Common myeloid progenitor, CD34-positive (primary cell): ENCODE results near the gene ANKZF1.

Experiments
- CTCF ChIA-PET: fragments of 350-600 bp; sonication (Branson Sonifier 250); formaldehyde crosslinking; loops from one replicate; lab custom pipeline; 2021; ENCODE audit warnings: antibody characterized with exemption; lab: Charles Lee
- POLR2A ChIA-PET: fragments of 350-600 bp; sonication (Branson Sonifier 250); formaldehyde crosslinking; loops from one replicate; lab custom pipeline; 2021; ENCODE audit warnings: antibody characterized with exemption; lab: Charles Lee
- DNase-seq, 3 donors: peaks; one replicate each; pipeline versions ENCODE4 v3.0.0 to v3.0.0-alpha.2; 2013
- H3K27ac ChIP-seq, 2 experiments: 1 replicate in 1 of 2; 2 replicates in 1 of 2; pipeline ENCODE4 v1.7.0; 2013; ENCODE audit warnings: inconsistent platforms in 2 of 2, low read length in 2 of 2, mild to moderate bottlenecking in 2 of 2, low read depth in 1 of 2, moderate library complexity in 1 of 2; ENCODE audit not compliant: severe bottlenecking in 2 of 2, insufficient read depth in 1 of 2, poor library complexity in 1 of 2
- H3K27me3 ChIP-seq, 5 experiments: replicated peaks in 2 of 5; 1 replicate in 3 of 5; 2 replicates in 2 of 5; pipeline versions ENCODE4 v1.6.1 to v1.7.0; 2013; ENCODE audit warnings: low read length in 4 of 5, mild to moderate bottlenecking in 2 of 5, moderate library complexity in 2 of 5, inconsistent platforms in 1 of 5; ENCODE audit not compliant: insufficient read depth in 5 of 5, control insufficient read depth in 4 of 5
- H3K36me3 ChIP-seq, 4 experiments: 1 replicate in 2 of 4; 2 replicates in 2 of 4; pipeline versions ENCODE4 v1.6.1 to v1.7.0; 2013; ENCODE audit warnings: low read length in 3 of 4, control low read depth in 1 of 4, mild to moderate bottlenecking in 1 of 4; ENCODE audit not compliant: control insufficient read depth in 4 of 4, insufficient read depth in 4 of 4
- H3K4me1 ChIP-seq, 4 experiments: 1 replicate in 3 of 4; 2 replicates in 1 of 4; pipeline versions ENCODE4 v1.6.1 to v1.7.1; 2013; ENCODE audit warnings: low read length in 3 of 4, mild to moderate bottlenecking in 3 of 4, control low read depth in 1 of 4, inconsistent platforms in 1 of 4, moderate library complexity in 1 of 4; ENCODE audit not compliant: control insufficient read depth in 4 of 4, insufficient read depth in 4 of 4; ENCODE audit errors: control extremely low read depth in 1 of 4
- H3K4me3 ChIP-seq, 7 experiments: 1 replicate in 4 of 7; 2 replicates in 3 of 7; pipeline versions ENCODE4 v1.5.1 to v1.7.0; 2013; ENCODE audit warnings: mild to moderate bottlenecking in 7 of 7, low read length in 6 of 7, moderate library complexity in 6 of 7, inconsistent platforms in 2 of 7, low read depth in 2 of 7, control low read depth in 1 of 7; ENCODE audit not compliant: insufficient read depth in 4 of 7, control insufficient read depth in 1 of 7; ENCODE audit errors: extremely low read depth in 1 of 7
- H3K9me3 ChIP-seq, 5 experiments: 1 replicate in 4 of 5; 2 replicates in 1 of 5; pipeline versions ENCODE4 v1.6.1 to v1.7.1; 2013; ENCODE audit warnings: low read length in 4 of 5, mild to moderate bottlenecking in 2 of 5, inconsistent platforms in 1 of 5, low read depth in 1 of 5, moderate library complexity in 1 of 5; ENCODE audit not compliant: control insufficient read depth in 4 of 5, insufficient read depth in 2 of 5; ENCODE audit errors: control extremely low read depth in 1 of 5
- WGBS: methylation state at CpG from one replicate; pipeline ENCODE4 v1.1.5; 2013; ENCODE audit not compliant: insufficient coverage; 5-methylcytosine and 5-hydroxymethylcytosine counted together

The ANKZF1 gene

DNA sequence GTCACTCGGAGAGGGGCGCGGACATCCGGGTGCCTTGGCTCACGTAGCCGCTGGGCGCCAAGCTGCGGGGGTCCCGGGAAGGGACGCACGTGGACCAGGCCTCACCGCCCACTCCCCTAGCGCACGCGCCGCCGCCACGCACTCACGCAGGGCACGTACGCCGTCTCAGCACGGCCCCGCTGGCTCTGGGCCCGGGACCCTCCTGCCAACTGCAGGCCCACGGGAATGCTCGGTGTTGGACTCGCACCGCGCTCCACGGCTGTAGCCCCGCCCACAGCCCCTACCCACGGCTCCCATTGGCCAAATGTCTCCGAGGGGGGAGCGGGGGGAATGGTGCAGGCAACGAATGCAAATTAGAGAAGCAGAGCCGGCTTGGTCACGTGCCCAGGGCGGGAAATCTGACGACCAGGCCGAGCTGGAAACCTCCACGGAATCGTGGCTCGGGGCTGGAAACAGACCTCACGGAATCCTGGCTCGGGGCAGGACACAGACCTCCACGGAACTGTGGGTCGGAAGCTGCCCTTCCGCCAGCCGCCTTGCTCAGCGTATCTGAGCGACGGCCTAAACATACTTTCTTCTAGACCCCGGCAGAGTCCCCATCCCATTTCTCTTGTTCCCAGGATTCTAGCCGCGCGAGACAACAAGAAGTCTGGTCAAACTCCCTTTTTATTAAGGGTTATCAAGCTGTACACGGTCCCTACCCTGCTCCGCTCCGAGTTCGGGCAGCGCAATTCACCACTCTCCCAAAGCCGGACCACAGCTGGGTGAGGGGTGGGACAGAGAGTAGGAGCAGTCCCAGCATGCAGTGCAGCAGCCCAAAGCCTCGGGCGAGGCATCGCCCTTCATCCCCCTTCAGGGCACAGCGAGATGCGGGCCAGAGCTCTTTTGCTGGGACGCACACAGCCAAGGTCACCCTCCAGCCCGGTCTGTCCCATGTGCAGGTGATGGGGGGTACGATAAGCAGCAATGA is 10.6 kb upstream of the ANKZF1 start, which contains the start of gene ABCB6:
ABCB6 (minus strand) TSS at position 227 of the 970 bp plus-strand sequence. CDS start 285 bp downstream, outside the sequence.
- Histone ChIP-seq H3K4me3 (peak within 1 kb of the TSS in 6 of 7 experiments; percentile 18 to 77 (median 62)), H3K27ac (peak within 1 kb of the TSS in 1 of 2 experiments; percentile 25), H3K36me3 (peaks cover 18 to 44% (median 41%) of the 10 kb centered on the region in 4 experiments), H3K4me1 (peaks cover 0 to 37% (median 27%) of the 10 kb centered on the region in 4 experiments), H3K27me3 (no peaks in the 10 kb centered on the region), H3K9me3 (no peaks in the 10 kb centered on the region)
- peak; percentile 84 to 92 (median 92) for DNase-seq
- WGBS: 15% methylated on average over 67 of the region's 71 CpGs
- CTCF ChIA-PET: interaction anchor here (0.7 to 17.2 kb wide), 11 partner anchors 10 to 76 kb away, joined by 3 to 238 read pairs (median 3); partner anchors contain the start of genes ANKZF1, ATG9A, CNPPD1 and DNAJB2
- POLR2A ChIA-PET: interaction anchor here (1.0 kb wide), 2 partner anchors 10 to 26 kb away, joined by 3 to 4 read pairs; partner anchors contain the start of genes ANKZF1, ATG9A, GLB1L and STK16

GRCh38 chr2:219219784-219220532 is 9.6 kb upstream of the ANKZF1 start:
- WGBS: 96% methylated on average over 12 of the region's 18 CpGs
- Histone ChIP-seq H3K27ac (no peak overlapping the region), H3K4me3 (no peak overlapping the region), H3K4me1 (peaks cover 0 to 37% (median 28%) of the 10 kb centered on the region in 4 experiments), H3K9me3 (no peaks in the 10 kb centered on the region), H3K36me3 (peaks cover 21 to 53% (median 45%) of the 10 kb centered on the region in 4 experiments), H3K27me3 (no peaks in the 10 kb centered on the region)
- ChIA-PET CTCF (interaction anchor here (0.7 to 17.2 kb wide), 8 partner anchors 9 to 75 kb away, joined by 3 to 238 read pairs (median 3); partner anchors contain the start of genes ANKZF1, ATG9A, CNPPD1 and SLC23A3), POLR2A (no interaction called here)
- no peak for DNase-seq

DNA sequence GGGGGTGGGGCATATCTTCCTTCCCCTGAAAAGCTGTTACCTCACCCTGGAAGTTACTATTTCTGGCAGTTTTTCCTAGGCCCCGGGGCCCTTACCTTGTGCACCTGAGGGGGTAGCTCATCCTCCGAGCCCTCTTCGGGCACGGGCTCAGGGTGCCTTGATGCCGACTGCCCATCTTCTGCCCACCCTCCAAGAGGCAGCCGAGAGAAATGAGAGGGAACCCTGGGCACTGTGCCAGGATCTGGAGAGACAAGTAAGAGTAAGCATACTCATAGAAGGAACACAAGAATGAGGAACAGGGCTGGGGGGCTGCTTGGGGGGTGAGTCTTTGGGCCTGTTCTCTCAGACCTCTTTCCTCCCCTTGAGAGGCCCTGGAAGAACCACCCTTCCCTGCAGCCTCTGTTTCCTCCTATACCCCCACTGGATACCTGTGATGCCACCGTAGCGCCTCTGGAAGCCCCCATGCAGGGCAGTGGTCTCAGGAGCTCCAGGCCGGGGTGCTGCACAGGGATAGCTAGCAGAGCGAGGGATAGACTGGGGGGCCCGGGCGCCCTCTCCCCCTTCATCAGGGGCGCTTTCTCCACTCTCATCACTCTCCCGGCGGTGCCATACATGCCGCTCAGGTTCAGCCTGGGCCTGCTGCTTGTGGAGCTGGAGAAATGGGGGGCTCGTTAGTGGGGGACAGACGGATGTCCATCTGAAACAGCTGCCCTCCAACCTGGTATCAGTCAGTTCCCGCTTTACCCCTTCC is 8.8 kb upstream of the ANKZF1 start:
- no peak for DNase-seq
- H3K4me1 ChIP-seq: peaks cover 6 to 46% (median 37%) of the 10 kb centered on the region in 4 experiments
- H3K4me3 ChIP-seq: no peak overlapping the region
- no peaks in the 10 kb centered on the region for H3K27me3 ChIP-seq
- CTCF ChIA-PET: interaction anchor here (0.9 to 17.2 kb wide), 7 partner anchors 9 to 148 kb away, joined by 3 to 238 read pairs (median 3); partner anchors contain the start of genes CNPPD1 and SLC23A3
- no peaks in the 10 kb centered on the region for H3K9me3 ChIP-seq
- POLR2A ChIA-PET: no interaction called here
- no peak overlapping the region for H3K27ac ChIP-seq
- H3K36me3 ChIP-seq: peaks cover 23 to 58% (median 50%) of the 10 kb centered on the region in 4 experiments
- WGBS: 94% methylated on average over 15 of the region's 19 CpGs

DNA sequence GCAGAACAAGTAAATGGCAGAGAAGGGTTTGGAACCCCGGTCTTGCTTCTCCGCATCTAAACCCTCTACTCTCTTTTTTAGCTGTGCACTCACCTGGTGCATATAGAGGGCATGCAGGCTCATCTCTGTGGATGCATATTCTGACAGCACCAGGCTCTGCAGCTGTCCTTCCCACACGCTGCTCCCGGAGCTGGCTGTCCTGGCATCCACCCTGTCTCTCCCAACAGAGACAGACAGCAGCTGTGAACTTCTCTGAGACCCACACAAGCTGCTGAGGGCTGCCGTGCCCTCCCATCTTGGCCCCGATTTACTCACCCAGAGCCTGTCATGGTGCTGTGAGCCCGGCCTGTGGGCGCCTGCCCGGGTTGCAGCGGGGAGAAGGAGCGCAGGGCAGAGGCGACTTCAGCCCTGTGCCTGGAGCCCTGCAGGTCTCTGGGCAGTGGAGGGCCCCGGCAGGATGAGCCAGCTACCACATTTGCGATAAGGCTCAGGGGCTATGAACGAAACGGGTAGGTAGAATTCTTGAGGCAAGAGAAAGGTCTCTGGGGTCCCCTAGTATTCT is 7.6 kb upstream of the ANKZF1 start:
- CTCF ChIA-PET: interaction anchor here (0.9 to 17.2 kb wide), 4 partner anchors 10 to 63 kb away, joined by 3 to 238 read pairs (median 3); partner anchors contain the start of genes CNPPD1 and SLC23A3
- H3K27me3 ChIP-seq: no peaks in the 10 kb centered on the region
- no peak for DNase-seq
- POLR2A ChIA-PET: interaction anchor here (1.1 kb wide), 1 partner anchor 32 kb away, joined by 3 read pairs; the partner anchor contains the start of gene TUBA4A
- H3K9me3 ChIP-seq: no peaks in the 10 kb centered on the region
- H3K4me3 ChIP-seq: no peak overlapping the region
- peaks cover 6 to 41% (median 32%) of the 10 kb centered on the region in 4 experiments for H3K4me1 ChIP-seq
- H3K36me3 ChIP-seq: peaks cover 23 to 69% (median 51%) of the 10 kb centered on the region in 4 experiments
- WGBS: 98% methylated on average over 16 of the region's 16 CpGs
- H3K27ac ChIP-seq: no peak overlapping the region

- Histone ChIP-seq H3K4me1 (peaks cover 6 to 35% (median 27%) of the 10 kb centered on the region in 4 experiments), H3K27me3 (no peaks in the 10 kb centered on the region), H3K36me3 (peaks cover 23 to 70% (median 51%) of the 10 kb centered on the region in 4 experiments), H3K9me3 (no peaks in the 10 kb centered on the region), H3K27ac (no peak overlapping the region), H3K4me3 (no peak overlapping the region)
- no peak for DNase-seq
- POLR2A ChIA-PET: no interaction called here
- 98% methylated on average over 27 of the region's 31 CpGs for WGBS
- CTCF ChIA-PET: interaction anchor here (0.8 to 1.4 kb wide), 3 partner anchors 18 to 24 kb away, joined by 3 to 6 read pairs (median 3); partner anchors contain the start of genes GLB1L and STK16
Observed at GRCh38 chr2:219223831-219224610, 5.6 kb upstream of the ANKZF1 start.
